GM10266 (cell line): ENCODE measurements around the gene HYAL1.

ENCODE experiments used
- DNase-seq: peaks from one replicate; pipeline ENCODE4 v3.0.0; 2012; ENCODE audit errors: extremely low spot score
- CTCF ChIP-seq: IDR thresholded peaks from 2 replicates; pipeline ENCODE4 v1.5.1; 2012; ENCODE audit warnings: mild to moderate bottlenecking, low read depth; ENCODE audit not compliant: control insufficient read depth, insufficient read depth; ENCODE audit errors: missing control alignments

Gene HYAL1, protein sequence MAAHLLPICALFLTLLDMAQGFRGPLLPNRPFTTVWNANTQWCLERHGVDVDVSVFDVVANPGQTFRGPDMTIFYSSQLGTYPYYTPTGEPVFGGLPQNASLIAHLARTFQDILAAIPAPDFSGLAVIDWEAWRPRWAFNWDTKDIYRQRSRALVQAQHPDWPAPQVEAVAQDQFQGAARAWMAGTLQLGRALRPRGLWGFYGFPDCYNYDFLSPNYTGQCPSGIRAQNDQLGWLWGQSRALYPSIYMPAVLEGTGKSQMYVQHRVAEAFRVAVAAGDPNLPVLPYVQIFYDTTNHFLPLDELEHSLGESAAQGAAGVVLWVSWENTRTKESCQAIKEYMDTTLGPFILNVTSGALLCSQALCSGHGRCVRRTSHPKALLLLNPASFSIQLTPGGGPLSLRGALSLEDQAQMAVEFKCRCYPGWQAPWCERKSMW

DNA sequence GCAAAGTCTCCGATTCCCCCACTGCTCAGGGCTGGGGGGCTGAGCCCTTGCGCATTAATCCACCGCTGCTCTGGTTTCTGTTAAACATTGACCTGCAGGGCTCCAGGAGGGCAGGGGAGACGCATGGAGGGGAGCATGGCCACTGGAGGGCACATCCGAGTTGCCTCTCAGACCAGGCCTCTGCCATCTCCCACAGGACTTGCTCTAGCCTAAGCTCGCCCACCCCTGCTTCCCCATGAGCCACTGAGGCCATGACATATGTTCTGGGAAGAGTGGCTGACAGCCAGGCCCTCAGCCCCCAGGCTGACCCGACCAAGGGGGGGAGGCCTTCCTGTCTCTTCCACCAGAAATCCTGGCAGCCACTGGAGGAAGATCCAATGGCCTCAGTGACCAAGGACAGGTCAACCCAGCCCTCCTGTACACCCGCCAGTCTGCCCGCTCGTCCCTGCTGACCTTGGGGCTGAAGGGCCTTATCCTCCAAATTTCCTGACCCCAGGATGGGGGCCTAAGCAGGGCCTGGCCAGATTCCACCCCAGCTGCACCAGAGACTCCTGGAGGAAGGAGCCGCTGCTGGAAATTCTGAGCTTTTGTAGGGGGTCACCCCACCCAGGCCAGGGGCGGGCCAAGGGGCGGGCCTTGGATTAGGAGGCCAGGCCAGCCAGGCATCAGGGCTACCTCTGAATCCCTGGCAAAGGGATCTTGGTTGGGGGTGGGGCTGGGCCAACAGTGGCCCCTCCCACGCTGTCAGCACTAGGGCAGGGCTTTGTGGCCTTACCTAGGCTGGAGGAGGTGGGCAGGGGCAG is at the start of gene HYAL1:
Gene HYAL1 (minus strand): TSS at position 562 of the 803 bp plus-strand sequence. CDS start 618 bp downstream, outside the sequence.
- TF ChIP-seq CTCF: no peak
- DNase-seq: no peak

GRCh38 chr3:50352781-50353180 is 49.4 kb upstream of the HYAL1 start:
- TF ChIP-seq CTCF: no peak
- DNase-seq: no peak

GRCh38 chr3:50351323-50351697 is 47.9 kb upstream of the HYAL1 start:
- no peak for TF ChIP-seq CTCF
- DNase-seq: no peak

DNA sequence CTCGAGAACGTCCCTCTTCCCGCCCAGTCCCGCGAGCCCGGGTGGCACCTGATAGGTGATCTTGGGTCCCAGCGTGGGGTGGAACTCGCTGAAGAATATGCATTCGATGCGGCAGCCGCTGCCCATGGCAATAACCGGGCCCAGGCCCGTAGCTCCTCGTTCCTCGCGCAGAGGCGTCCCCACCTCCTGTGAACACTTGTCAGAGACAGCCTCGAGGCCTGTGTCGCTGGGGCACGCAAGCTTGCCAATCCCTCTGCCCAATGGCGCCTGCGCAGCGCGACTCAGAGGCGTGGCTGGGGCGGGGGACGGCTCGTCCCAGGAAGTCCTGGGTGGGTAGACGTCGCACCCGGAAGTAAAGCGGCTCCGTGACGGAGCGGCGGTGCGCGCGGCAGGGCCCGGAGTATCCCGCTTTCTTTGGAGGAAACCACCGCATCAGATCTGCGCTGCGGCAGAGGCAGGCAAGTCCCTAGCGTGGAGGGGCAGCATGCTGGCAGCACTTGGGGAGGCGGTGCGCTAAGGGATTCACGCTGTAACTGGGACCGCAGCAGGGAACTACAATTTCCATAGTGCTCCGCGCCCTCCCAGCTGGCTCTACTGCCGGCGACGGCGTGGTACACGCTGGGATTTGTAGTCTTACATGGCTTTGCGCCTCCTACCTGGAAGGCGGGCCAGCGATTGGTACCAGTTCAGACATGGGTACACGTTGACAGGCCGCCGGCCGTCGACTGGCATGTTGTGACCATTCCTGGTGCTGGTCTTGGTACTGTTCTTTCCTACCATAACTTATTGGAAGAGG is 47.4 kb upstream of the HYAL1 start, which contains the start of the genes CYB561D2 and NPRL2:
Gene CYB561D2 (plus strand): TSS at position 336 of the 796 bp plus-strand sequence. CDS start 572 bp downstream, outside the sequence.
Gene NPRL2 (minus strand): TSS at position 249 of the 796 bp plus-strand sequence. CDS start 123 bp downstream, at position 126.
- TF ChIP-seq CTCF: no peak
- DNase-seq: peak; percentile 94

DNA sequence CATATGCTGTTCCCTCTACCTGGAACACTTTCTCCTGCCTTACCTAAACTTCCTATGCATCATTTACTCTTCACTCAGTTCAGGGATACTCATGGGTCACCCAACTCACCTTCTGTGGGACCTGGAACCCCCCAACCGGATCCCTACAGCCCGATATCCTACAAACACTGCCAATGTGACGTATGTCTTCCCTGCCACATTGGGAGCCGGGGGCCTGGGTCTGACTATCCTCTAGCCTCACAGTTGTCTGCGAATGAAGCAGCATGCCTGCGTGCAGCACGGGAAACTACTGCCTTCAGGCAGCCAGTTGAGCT is 46.8 kb upstream of the HYAL1 start:
- TF ChIP-seq CTCF: no peak

GRCh38 chr3:50347187-50347813 is 43.9 kb upstream of the HYAL1 start:
- peak; percentile 66 for TF ChIP-seq CTCF
- DNase-seq: no peak

More for the DNA sequence above, 46.8 kb upstream of the HYAL1 start:
- DNase-seq: no peak
